Heart right ventricle (tissue), 16 donors: ENCODE results near the gene UBE2Q2. TPM values are rescaled to one million over a fixed set of nuclear protein-coding genes. Genes with fewer than 3 reads are reported as not detected.

ENCODE experiments used
- ATAC-seq, 8 donors: fragments of 200-7000 bp; cut with Tn5 transposase; one replicate each; pipeline ENCODE4 v1.9.1; 2020; ENCODE audit warnings: mild to moderate bottlenecking in 8 of 8, moderate library complexity in 8 of 8, moderate number of reproducible peaks in 1 of 8
- DNase-seq, 2 donors: peaks; one replicate each; pipeline ENCODE4 v3.0.0-alpha.2; 2020
- H3K27ac ChIP-seq, 10 donors: fragments of 200-600 bp; sonication (generic) in 2 of 10; one replicate each; pipeline versions ENCODE4 v1.5.0 to v1.8.0; 2020 to 2022; ENCODE audit warnings: mild to moderate bottlenecking in 3 of 10
- H3K27me3 ChIP-seq, 7 donors: fragments of 200-600 bp; one replicate each; pipeline ENCODE4 v1.8.0; 2021 to 2022; ENCODE audit warnings: mild to moderate bottlenecking in 2 of 7
- H3K36me3 ChIP-seq, 9 donors: fragments of 200-600 bp; sonication (generic) in 1 of 9; one replicate each; pipeline versions ENCODE4 v1.5.0 to v1.8.0; 2020 to 2022; ENCODE audit warnings: mild to moderate bottlenecking in 2 of 9
- H3K4me1 ChIP-seq, 9 donors: fragments of 200-600 bp; sonication (generic) in 1 of 9; one replicate each; pipeline versions ENCODE4 v1.5.0 to v1.8.0; 2020 to 2022; ENCODE audit warnings: mild to moderate bottlenecking in 4 of 9
- H3K4me3 ChIP-seq, 10 donors: fragments of 200-600 bp; sonication (generic) in 2 of 10; one replicate each; pipeline versions ENCODE4 v1.5.0 to v1.8.0; 2020 to 2022; ENCODE audit warnings: mild to moderate bottlenecking in 7 of 10, moderate library complexity in 2 of 10
- H3K9me3 ChIP-seq, 11 donors: fragments of 200-600 bp in 10 of 11; sonication (generic) in 2 of 11; one replicate each; pipeline versions ENCODE4 v1.5.0 to v1.8.0; 2013 to 2022; ENCODE audit warnings: mild to moderate bottlenecking in 2 of 11, control low read depth in 1 of 11, moderate library complexity in 1 of 11
- CTCF ChIP-seq, 9 donors: fragments of 200-600 bp; sonication (generic) in 2 of 9; IDR thresholded peaks; one replicate each; pipeline versions ENCODE4 v1.5.0 to v1.8.0; 2021 to 2022; ENCODE audit warnings: antibody characterized with exemption in 9 of 9, mild to moderate bottlenecking in 5 of 9, moderate library complexity in 1 of 9
- WGBS, 2 donors: extraction: QIAGEN DNeasy Blood & Tissue Kit; methylation state at CpG; one replicate each; pipeline ENCODE4 v1.1.7; 2013; ENCODE audit warnings: inconsistent platforms in 1 of 2; 5-methylcytosine and 5-hydroxymethylcytosine counted together
- intact Hi-C, 10 donors: fragments of 100-400 bp; cut with DNase I; formaldehyde crosslinking; loops; one replicate each; pipeline versions ENCODE4 v1.11.1 to v1.14.2; 2022
- polyA plus RNA-seq, 2 donors: library from polyadenylated mRNA; stranded (reverse); fragments of 200-250 nt; gene quantifications; one replicate each; pipeline ENCODE4 v1.2.3, GENCODE V29; 2013
- total RNA-seq, 10 donors: library from RNA; stranded (reverse); fragmentation: NEBNext Ultra II Directional in 3 of 10; extraction: Animal tissue kit (Norgen Biotek cat#: 25700) in 3 of 10; gene quantifications; one replicate each; pipeline versions ENCODE4 v1.2.1 to v1.2.4, GENCODE V29; 2021 to 2023
- donor health status: Arrhythmogenic right ventricular cardiomyopathy.
- donor health status: ischemic (EF 13 %, LVEDD 7.1; RV severe dilation, severe dysfunction).
- donor health status: healthy with polysubstance abuse.
- donor health status: DM: no; HTN: yes; CAD: no.
- donor health status: DM: no; HTN: no; CAD: no.
- donor health status: ischemic (EF 25% LVEDD 6.9; RV normal size, moderate dysfunction).
- donor health status: ischemic (EF 25% LVEDD 5.7; RV mildly dilated, moderate dysfunction).
- donor health status: healthy.
- donor health status: DM: yes; HTN: yes; CAD: no.
- donor health status: Ischemic cardiomyopathy.
- donor health status: ischemic (EF 35%, LVEDD 5.7; RV mildly dilated, moderate dysfunction).
- donor health status: nonischemic (EF 11% LVEDD 7.7; RV severe dilation, severe dysfunction).
- donor health status: DM: yes; HTN: yes; CAD: no.
- donor health status: PGD.
- donor health status: ischemic (EF 29% LVEDD 5.4; RV normal size, mild dysfunction).
- donor health status: nonischemic (EF 23%, LVEDD 6.1; RV moderate dilation, normal function).

UBE2Q2 gene
- total and polyA plus RNA-seq, 12 donors = 12.5 to 36.5 (median 24.1) TPM

- 62% methylated on average over 7 of the region's 7 CpGs for WGBS, 2 donors
- no peak overlapping the region for H3K4me3 ChIP-seq
- intact Hi-C loops = no loop called here
Observed at GRCh38 chr15:75823860-75824613, 19.2 kb upstream of the UBE2Q2 start.

GRCh38 chr15:75827691-75828090, 15.6 kb upstream of the UBE2Q2 start:
- H3K4me1 ChIP-seq = no peaks in the 10 kb centered on the region
- DNase-seq = no peak
- no peak overlapping the region for H3K27ac ChIP-seq
- no peak for TF ChIP-seq CTCF (IDR thresholded peaks at IDR 0.05)
- ATAC-seq = no peak
- no peaks in the 10 kb centered on the region for H3K9me3 ChIP-seq
- intact Hi-C loops = no loop called here
- H3K27me3 ChIP-seq = peaks cover 0 to 3% (median 0%) of the 10 kb centered on the region in 7 donors
- H3K4me3 ChIP-seq = no peak overlapping the region
- H3K36me3 ChIP-seq = no peaks in the 10 kb centered on the region
- WGBS, 2 donors = 55 to 65% methylated on average over 3 of the region's 3 CpGs

More at GRCh38 chr15:75823860-75824613, 19.2 kb upstream of the UBE2Q2 start:
- H3K4me1 ChIP-seq = no peaks in the 10 kb centered on the region
- H3K27me3 ChIP-seq = peaks cover 0 to 3% (median 0%) of the 10 kb centered on the region in 7 donors
- no peak for ATAC-seq
- no peaks in the 10 kb centered on the region for H3K36me3 ChIP-seq
- no peak overlapping the region for H3K27ac ChIP-seq
- no peak for TF ChIP-seq CTCF (IDR thresholded peaks at IDR 0.05)
- H3K9me3 ChIP-seq = no peaks in the 10 kb centered on the region
- no peak for DNase-seq

- H3K27ac ChIP-seq = no peak overlapping the region
- no peaks in the 10 kb centered on the region for H3K9me3 ChIP-seq
- intact Hi-C loops = no loop called here
- H3K4me1 ChIP-seq = no peaks in the 10 kb centered on the region
- H3K36me3 ChIP-seq = no peaks in the 10 kb centered on the region
- H3K27me3 ChIP-seq = peaks cover 0 to 3% (median 0%) of the 10 kb centered on the region in 7 donors
- no peak for DNase-seq
- TF ChIP-seq CTCF (IDR thresholded peaks at IDR 0.05) = no peak
- H3K4me3 ChIP-seq = no peak overlapping the region
- 93 to 95% methylated on average over 9 of the region's 9 CpGs for WGBS, 2 donors
- no peak for ATAC-seq
Observed at GRCh38 chr15:75828429-75828828, 14.8 kb upstream of the UBE2Q2 start.

- Histone ChIP-seq H3K4me1 (peaks cover 0 to 6% (median 0%) of the 10 kb centered on the region in 9 donors), H3K4me3 (no peak overlapping the region), H3K27ac (no peak overlapping the region), H3K36me3 (no peaks in the 10 kb centered on the region), H3K27me3 (peaks cover 0 to 3% (median 0%) of the 10 kb centered on the region in 7 donors), H3K9me3 (no peaks in the 10 kb centered on the region)
- TF ChIP-seq CTCF (IDR thresholded peaks at IDR 0.05) = no peak
- no peak for ATAC-seq
- 89 to 91% methylated on average over 8 of the region's 8 CpGs for WGBS, 2 donors
- intact Hi-C loops = no loop called here
- DNase-seq = no peak
Observed at GRCh38 chr15:75830910-75831805, 12.1 kb upstream of the UBE2Q2 start.
